Suprapubic skin (tissue), 4 donors: ENCODE results near the gene MICALL2. TPM values are rescaled to one million over a fixed set of nuclear protein-coding genes. Genes with fewer than 3 reads are reported as not detected.

Experiments used
- DNase-seq, 2 donors: peaks; one replicate each; pipeline ENCODE4 v3.0.0-alpha.2; 2019; ENCODE audit warnings: low spot score in 2 of 2
- H3K27ac ChIP-seq: fragments of 200-600 bp; sonication (generic); one replicate; pipeline ENCODE4 v1.5.1; 2019
- H3K27me3 ChIP-seq: fragments of 200-600 bp; sonication (generic); one replicate; pipeline ENCODE4 v1.5.1; 2019
- H3K36me3 ChIP-seq: fragments of 200-600 bp; sonication (generic); one replicate; pipeline ENCODE4 v1.5.1; 2019
- H3K4me1 ChIP-seq: fragments of 200-600 bp; sonication (generic); one replicate; pipeline ENCODE4 v1.5.1; 2019
- H3K4me3 ChIP-seq: fragments of 200-600 bp; sonication (generic); one replicate; pipeline ENCODE4 v1.5.1; 2019; ENCODE audit warnings: mild to moderate bottlenecking
- H3K9me3 ChIP-seq: fragments of 200-600 bp; sonication (generic); one replicate; pipeline ENCODE4 v1.5.1; 2019
- CTCF ChIP-seq, 2 donors: fragments of 200-600 bp in 1 of 2; fragments of 450-650 bp in 1 of 2; sonication (generic) in 1 of 2; IDR thresholded peaks; one replicate each; pipeline ENCODE4 v1.5.1; 2016 to 2019; ENCODE audit warnings: antibody characterized with exemption in 2 of 2, mild to moderate bottlenecking in 1 of 2, moderate library complexity in 1 of 2
- EP300 ChIP-seq: sonication (generic); formaldehyde crosslinking; IDR thresholded peaks from one replicate; pipeline ENCODE4 v1.6.1; 2017; ENCODE audit warnings: antibody characterized with exemption
- POLR2A ChIP-seq, 2 donors: fragments of 450-650 bp; IDR thresholded peaks; one replicate each; pipeline ENCODE4 v1.6.1; 2017; ENCODE audit warnings: antibody characterized with exemption in 2 of 2, mild to moderate bottlenecking in 2 of 2, moderate library complexity in 2 of 2
- POLR2AphosphoS5 ChIP-seq, 3 donors: sonication (generic); formaldehyde crosslinking; IDR thresholded peaks; one replicate each; pipeline ENCODE4 v1.6.1; 2017; ENCODE audit warnings: antibody characterized with exemption in 3 of 3
- WGBS: methylation state at CpG from one replicate; pipeline ENCODE4 v1.1.5; 2018; 5-methylcytosine and 5-hydroxymethylcytosine counted together
- total RNA-seq, 4 donors: library from RNA; depleted of rRNA; stranded (reverse); fragments of >200 nt; gene quantifications; one replicate each; pipeline ENCODE4 v1.1.0, GENCODE V29; 2016

Gene MICALL2
- total RNA-seq, 4 donors from 2014 or later = 15.7 to 23.5 (median 16.9) TPM

DNA sequence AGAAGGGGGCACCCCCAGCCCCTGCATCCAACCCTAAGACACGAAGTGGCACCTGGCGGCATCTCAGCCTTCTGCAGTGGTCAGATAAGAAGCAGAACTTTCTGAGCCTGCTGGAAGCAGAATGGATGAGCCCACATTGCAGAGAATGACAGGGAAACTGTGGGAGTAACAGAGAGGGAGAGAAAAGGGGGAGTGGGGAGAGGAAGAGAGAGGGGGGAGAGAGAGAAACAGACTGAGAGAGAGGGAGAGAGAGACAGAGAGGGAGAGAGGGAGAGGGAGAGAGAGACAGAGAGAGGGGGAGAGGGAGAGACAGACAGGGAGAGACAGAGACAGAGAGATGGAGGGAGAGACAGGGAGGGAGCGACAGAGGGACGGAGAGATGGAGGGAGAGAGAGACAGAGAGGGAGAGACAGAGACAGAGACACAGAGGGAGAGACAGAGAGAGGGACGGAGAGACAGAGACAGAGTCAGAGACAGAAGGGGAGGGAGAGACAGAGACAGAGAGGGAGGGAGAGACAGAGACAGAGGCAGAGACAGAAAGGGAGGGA lies 35.9 kb downstream of the MICALL2 start:
- no peak for DNase-seq
- Histone ChIP-seq H3K4me1 (peaks cover 6% of the 10 kb centered on the region), H3K4me3 (no peak overlapping the region), H3K27me3 (peaks cover 63% of the 10 kb centered on the region), H3K36me3 (no peaks in the 10 kb centered on the region), H3K27ac (no peak overlapping the region), H3K9me3 (no peaks in the 10 kb centered on the region)
- no peak for TF ChIP-seq CTCF (IDR thresholded peaks at IDR 0.05)
- no peak for TF ChIP-seq POLR2AphosphoS5 (IDR thresholded peaks at IDR 0.05)
- TF ChIP-seq EP300 = no peak
- no peak for TF ChIP-seq POLR2A (IDR thresholded peaks at IDR 0.05)
- WGBS = 51% methylated on average over 5 of the region's 5 CpGs

- WGBS = 28% methylated on average over 20 of the region's 24 CpGs
- H3K4me3 ChIP-seq = no peak overlapping the region
- peaks cover 6% of the 10 kb centered on the region for H3K4me1 ChIP-seq
- DNase-seq = no peak
- H3K27ac ChIP-seq = no peak overlapping the region
- TF ChIP-seq CTCF (IDR thresholded peaks at IDR 0.05) = no peak
- TF ChIP-seq POLR2A (IDR thresholded peaks at IDR 0.05) = no peak
- TF ChIP-seq POLR2AphosphoS5 (IDR thresholded peaks at IDR 0.05) = no peak
- TF ChIP-seq EP300 = no peak
- H3K36me3 ChIP-seq = no peaks in the 10 kb centered on the region
- H3K27me3 ChIP-seq = peaks cover 63% of the 10 kb centered on the region
- H3K9me3 ChIP-seq = no peaks in the 10 kb centered on the region
Observed at GRCh38 chr7:1422512-1423263, 36.6 kb downstream of the MICALL2 start.

GRCh38 chr7:1421946-1422345 lies 37.3 kb downstream of the MICALL2 start:
- H3K27me3 ChIP-seq = peaks cover 68% of the 10 kb centered on the region
- no peak for TF ChIP-seq EP300
- TF ChIP-seq POLR2AphosphoS5 (IDR thresholded peaks at IDR 0.05) = no peak
- no peak for TF ChIP-seq CTCF (IDR thresholded peaks at IDR 0.05)
- TF ChIP-seq POLR2A (IDR thresholded peaks at IDR 0.05) = no peak
- 93% methylated on average over 4 of the region's 8 CpGs for WGBS

DNA sequence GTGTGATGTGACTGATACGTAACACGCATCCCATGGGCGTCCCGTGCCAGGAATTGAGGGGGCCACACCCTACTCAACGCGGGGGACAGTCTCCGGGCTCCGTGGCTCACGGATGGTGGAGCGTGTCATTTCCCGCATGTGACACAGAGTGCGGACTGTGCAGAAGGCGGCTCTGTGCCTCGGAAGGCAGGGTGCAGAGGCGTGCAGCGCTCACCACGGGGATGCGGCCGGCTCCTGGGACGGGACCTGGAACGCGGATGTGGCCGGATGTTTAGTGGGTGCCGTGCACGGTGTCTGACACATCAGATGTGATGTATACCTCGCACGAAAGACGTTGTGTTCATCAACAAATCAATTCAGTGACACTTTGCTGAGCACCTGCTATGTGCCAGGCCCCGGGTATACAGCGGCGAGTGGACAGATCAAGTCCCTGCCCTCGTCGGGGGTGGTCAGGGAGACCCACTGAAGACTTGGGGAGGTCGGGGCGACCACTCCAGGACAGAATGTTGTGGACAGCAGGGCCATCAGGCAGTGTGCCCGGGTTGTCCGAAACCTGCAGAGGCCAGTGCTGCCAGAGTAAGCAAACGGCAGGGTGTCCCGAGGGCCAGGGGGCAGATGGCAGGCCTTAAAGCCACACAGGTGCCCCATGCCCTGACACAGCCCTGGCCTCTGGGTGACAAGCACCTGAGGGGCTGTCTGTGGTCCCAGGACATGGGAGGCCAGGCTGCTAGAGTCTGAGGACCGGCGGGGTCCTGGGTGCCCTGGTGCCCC lies 38.1 kb downstream of the MICALL2 start:
- Histone ChIP-seq H3K4me1 (peaks cover 6% of the 10 kb centered on the region), H3K9me3 (no peaks in the 10 kb centered on the region), H3K36me3 (no peaks in the 10 kb centered on the region), H3K27me3 (peaks cover 70% of the 10 kb centered on the region), H3K4me3 (no peak overlapping the region), H3K27ac (no peak overlapping the region)
- no peak for DNase-seq
- TF ChIP-seq POLR2AphosphoS5 (IDR thresholded peaks at IDR 0.05) (no peak), POLR2A (IDR thresholded peaks at IDR 0.05) (no peak), CTCF (IDR thresholded peaks at IDR 0.05) (no peak), EP300 (no peak)
- WGBS = 87% methylated on average over 33 of the region's 41 CpGs

More at GRCh38 chr7:1421946-1422345, 37.3 kb downstream of the MICALL2 start:
- Histone ChIP-seq H3K4me1 (peaks cover 6% of the 10 kb centered on the region), H3K27ac (no peak overlapping the region), H3K9me3 (no peaks in the 10 kb centered on the region), H3K4me3 (no peak overlapping the region), H3K36me3 (no peaks in the 10 kb centered on the region)
- DNase-seq = no peak

GRCh38 chr7:1419688-1420087 lies 39.6 kb downstream of the MICALL2 start:
- no peak overlapping the region for H3K27ac ChIP-seq
- H3K9me3 ChIP-seq = no peaks in the 10 kb centered on the region
- no peak for DNase-seq
- peaks cover 6% of the 10 kb centered on the region for H3K4me1 ChIP-seq
- no CpG with 5 or more reads among the region's 7 CpGs for WGBS
- peaks cover 70% of the 10 kb centered on the region for H3K27me3 ChIP-seq
- TF ChIP-seq POLR2AphosphoS5 (IDR thresholded peaks at IDR 0.05) = no peak
- no peak for TF ChIP-seq EP300
- no peak for TF ChIP-seq CTCF (IDR thresholded peaks at IDR 0.05)
- no peak for TF ChIP-seq POLR2A (IDR thresholded peaks at IDR 0.05)
- H3K4me3 ChIP-seq = no peak overlapping the region
- H3K36me3 ChIP-seq = no peaks in the 10 kb centered on the region
